HG02623 (cell line): ENCODE results near the gene PTPRT.

ENCODE experiments used
- ATAC-seq: cut with Tn5 transposase; IDR thresholded peaks from one replicate; pipeline ENCODE4 v1.9.1; 2021; ENCODE audit warnings: moderate library complexity; ENCODE audit not compliant: unreplicated experiment

PTPRT gene

GRCh38 chr20:43189554-43190331 lies at the start of gene PTPRT:
Gene PTPRT, minus strand, starts transcription at chr20:43189906. Its CDS starts 173 bp downstream, at chr20:43189733.
- ATAC-seq: no peak

GRCh38 chr20:43238833-43239232 lies 49.1 kb upstream of the PTPRT start:
- ATAC-seq: no peak

GRCh38 chr20:43238266-43238665 lies 48.6 kb upstream of the PTPRT start:
- no peak for ATAC-seq

- ATAC-seq: no peak
These were observed 48.0 kb upstream of the PTPRT start for GRCh38 chr20:43237651-43238168.

GRCh38 chr20:43235998-43236397 lies 46.3 kb upstream of the PTPRT start:
- no peak for ATAC-seq

GRCh38 chr20:43231829-43232228 lies 42.1 kb upstream of the PTPRT start:
- no peak for ATAC-seq

- no peak for ATAC-seq
These were observed 40.0 kb upstream of the PTPRT start for GRCh38 chr20:43229696-43230095.

GRCh38 chr20:43220612-43221011 lies 30.9 kb upstream of the PTPRT start:
- no peak for ATAC-seq

- ATAC-seq: no peak
These were observed 21.2 kb upstream of the PTPRT start for GRCh38 chr20:43210901-43211300.

GRCh38 chr20:43209831-43210230 lies 20.1 kb upstream of the PTPRT start:
- ATAC-seq: no peak

- no peak for ATAC-seq
These were observed 16.0 kb upstream of the PTPRT start for GRCh38 chr20:43205699-43206098.

- ATAC-seq: no peak
These were observed 12.4 kb upstream of the PTPRT start for GRCh38 chr20:43202100-43202499.

GRCh38 chr20:43198607-43199006 lies 8.9 kb upstream of the PTPRT start:
- no peak for ATAC-seq

- no peak for ATAC-seq
These were observed 6.5 kb upstream of the PTPRT start for GRCh38 chr20:43196243-43196642.

- ATAC-seq: no peak
These were observed 4.4 kb upstream of the PTPRT start for GRCh38 chr20:43194137-43194536.

GRCh38 chr20:43193443-43193842 lies 3.7 kb upstream of the PTPRT start:
- ATAC-seq: no peak

GRCh38 chr20:43191946-43192863 lies 2.5 kb upstream of the PTPRT start:
- ATAC-seq: no peak

- ATAC-seq: no peak
These were observed 1.4 kb upstream of the PTPRT start for GRCh38 chr20:43191143-43191542.

GRCh38 chr20:43190332-43190953 lies 737 bp upstream of the PTPRT start:
- no peak for ATAC-seq

GRCh38 chr20:43188861-43189553 lies 699 bp downstream of the PTPRT start:
- no peak for ATAC-seq

- ATAC-seq: no peak
These were observed 1.5 kb downstream of the PTPRT start for GRCh38 chr20:43188234-43188653.
